Activated naive CD4-positive, alpha-beta T cell treated with Interleukin-2 at 50 U/mL for 16 hours (primary cell): ENCODE data around the gene CLEC4M.
"Not testable (repeated sequence)": the region's sequence is repeated elsewhere in the genome, so short reads cannot be mapped to it uniquely, and the experiment has no call there.

Experiments
- DNase-seq: peaks from one replicate; pipeline ENCODE4 v3.0.0-alpha.2; 2020

CLEC4M gene

DNA sequence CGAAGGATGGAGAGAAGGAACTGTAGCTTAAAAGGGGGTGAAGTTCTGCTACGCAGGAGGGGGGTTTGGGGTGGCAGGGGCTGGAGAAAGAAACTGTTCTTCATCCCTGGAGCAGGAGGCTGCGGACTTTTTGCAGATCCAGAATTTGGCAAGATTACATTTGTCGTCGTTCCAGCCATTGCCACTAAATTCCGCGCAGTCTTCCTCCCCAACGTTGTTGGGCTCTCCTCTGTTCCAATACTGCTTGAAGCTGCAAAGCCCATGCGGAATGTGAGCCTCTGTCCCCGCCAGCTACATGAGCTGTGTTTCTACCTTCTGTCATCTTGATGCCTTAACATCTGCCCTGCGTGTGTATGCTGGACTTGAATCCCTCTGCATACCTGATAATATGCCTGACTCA is 20.1 kb upstream of the CLEC4M start:
- no peak for DNase-seq

DNA sequence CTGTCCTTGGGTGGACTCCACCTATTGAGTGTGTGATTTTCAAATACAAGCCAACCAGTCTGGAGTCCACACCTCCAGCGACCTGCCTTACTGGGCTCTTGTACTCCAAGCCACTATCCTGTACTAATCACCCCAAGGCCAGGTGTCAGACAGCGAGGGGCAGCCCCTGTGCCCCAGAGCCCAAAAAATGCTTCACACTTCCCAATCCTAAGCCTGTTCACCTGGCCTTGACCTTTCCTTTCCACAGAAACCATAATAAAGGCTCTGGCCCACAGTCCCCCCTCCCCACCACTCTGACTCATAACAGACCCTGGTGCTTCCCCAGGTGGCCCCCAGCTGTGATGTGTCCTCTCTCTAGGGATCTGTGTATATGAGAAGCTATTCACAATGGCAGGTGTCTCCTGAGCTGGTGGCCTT is 19.6 kb upstream of the CLEC4M start:
- no peak for DNase-seq

GRCh38 chr19:7744199-7744786 is 18.8 kb upstream of the CLEC4M start:
- DNase-seq: no peak

GRCh38 chr19:7744871-7745650 is 18.0 kb upstream of the CLEC4M start:
- DNase-seq: no peak

DNA sequence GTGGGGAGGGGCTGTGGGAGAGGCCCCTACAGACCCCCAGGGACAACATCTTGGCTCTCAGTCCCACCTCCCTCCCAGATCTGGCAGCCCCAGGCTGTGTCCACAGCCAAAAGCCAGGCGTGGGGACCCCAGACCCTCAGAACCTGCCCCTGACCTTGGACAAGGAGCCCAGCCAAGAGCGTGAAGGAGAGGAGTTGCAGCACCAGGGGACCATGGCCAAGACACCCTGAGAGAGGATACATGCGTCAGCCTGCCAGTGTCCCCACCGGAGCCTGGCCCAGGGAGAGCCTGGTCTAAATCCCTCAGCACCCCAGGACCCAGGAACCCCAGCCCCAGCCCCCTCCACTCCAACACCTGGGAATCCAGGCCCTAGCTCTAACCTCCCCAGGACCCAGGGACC is 16.7 kb upstream of the CLEC4M start:
- DNase-seq: not testable (repeated sequence)

DNA sequence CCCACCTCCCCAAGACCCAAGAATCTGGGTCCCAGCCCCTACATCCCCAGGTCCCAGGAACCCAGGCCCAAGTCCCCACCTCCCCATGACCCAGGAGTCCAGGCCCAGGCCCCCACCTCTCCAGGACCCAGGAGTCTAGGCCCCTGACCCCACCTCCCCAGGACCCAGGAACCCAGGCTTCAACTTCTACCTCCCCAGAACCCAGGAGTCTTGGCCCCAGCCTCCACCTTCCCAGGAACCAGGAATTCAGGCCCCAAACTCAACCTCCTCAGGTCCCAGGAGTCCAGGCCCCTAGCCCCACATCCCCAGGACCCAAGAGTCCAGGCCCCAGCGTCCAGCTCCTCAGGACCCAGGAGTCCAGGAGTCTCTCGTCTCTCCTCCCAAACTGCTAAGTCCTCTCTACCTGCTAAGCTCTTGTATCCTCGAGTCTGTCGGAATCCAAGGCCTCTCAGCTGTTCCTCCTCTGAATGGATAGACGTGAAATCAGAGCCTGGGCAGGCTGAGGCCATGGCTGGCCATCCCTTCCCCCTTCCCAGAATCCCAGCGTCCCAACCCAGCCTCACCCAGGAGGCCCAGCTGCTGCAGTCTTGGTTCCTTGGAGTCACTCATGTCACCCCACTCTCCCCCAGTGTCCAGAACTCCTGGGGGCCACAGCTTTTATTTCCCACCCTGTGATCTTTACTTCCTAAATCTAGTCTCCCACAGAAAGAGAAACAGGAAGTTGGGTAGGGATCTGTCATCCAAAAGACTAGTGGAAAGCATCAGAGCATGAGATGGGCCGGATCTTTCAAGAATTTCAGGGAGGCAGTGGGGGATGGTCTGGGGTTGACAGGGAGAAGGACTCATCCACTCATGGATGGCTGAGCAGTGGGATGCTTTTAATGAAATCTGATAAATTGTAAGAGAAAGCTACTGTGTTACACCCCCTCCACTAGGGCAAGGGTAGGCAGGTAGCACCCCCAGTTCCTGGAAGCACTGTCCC is 15.8 kb upstream of the CLEC4M start, which contains the start of gene CD209:
Gene CD209, minus strand, starts transcription at position 632 of the 982 bp plus-strand sequence. Its CDS starts 23 bp downstream, at position 609.
- no peak for DNase-seq

GRCh38 chr19:7748171-7748570 is 14.9 kb upstream of the CLEC4M start:
- no peak for DNase-seq

GRCh38 chr19:7748756-7749155 is 14.3 kb upstream of the CLEC4M start:
- DNase-seq: no peak

GRCh38 chr19:7751157-7751783 is 11.8 kb upstream of the CLEC4M start:
- DNase-seq: peak; percentile 53

GRCh38 chr19:7756258-7756657 is 6.8 kb upstream of the CLEC4M start:
- no peak for DNase-seq

DNA sequence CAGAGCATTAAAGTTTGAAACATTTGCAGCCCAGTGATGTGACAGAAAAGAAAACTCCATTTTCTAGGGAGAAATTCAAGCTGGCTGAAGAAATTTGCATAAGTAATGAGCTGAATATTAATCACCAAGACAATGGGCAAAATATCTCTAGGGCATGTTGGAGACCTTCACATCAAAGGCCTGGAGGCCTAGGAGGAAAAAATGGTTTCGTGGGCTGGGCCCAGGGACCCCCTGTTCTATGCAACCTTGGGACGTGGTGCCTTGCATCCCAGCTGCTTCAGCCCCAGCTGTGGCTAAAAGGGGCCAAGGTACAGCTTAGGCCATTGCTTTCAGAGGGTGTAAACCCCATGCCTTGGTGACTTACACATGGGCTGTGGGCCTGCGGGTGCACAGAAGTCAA is 5.7 kb upstream of the CLEC4M start:
- DNase-seq: no peak

GRCh38 chr19:7759156-7759555 is 3.9 kb upstream of the CLEC4M start:
- no peak for DNase-seq

DNA sequence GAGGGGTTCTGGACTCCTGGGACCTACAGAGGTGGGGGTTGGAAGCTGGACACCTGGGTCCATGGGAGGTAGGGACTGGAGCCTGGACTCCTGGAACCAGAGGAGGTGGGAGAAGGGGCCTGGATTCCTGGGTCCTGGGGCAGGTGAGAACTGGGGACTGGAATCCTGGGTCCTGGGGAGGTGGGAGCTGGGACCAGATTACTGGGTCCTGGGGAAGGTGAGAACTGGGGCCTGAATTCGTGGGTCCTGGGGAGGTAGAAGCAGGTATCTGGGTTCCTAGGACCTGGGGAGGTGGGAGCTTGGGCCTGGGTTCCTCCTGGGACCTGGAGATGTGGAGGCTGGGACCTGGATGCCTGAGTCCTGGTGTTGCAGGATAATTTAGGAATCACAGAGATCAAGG is 653 bp downstream of the CLEC4M start:
- no peak for DNase-seq

GRCh38 chr19:7764157-7764556 is 1.1 kb downstream of the CLEC4M start:
- not testable (repeated sequence) for DNase-seq

GRCh38 chr19:7765043-7765442 is 2.0 kb downstream of the CLEC4M start:
- not testable (repeated sequence) for DNase-seq

GRCh38 chr19:7766535-7766934 is 3.5 kb downstream of the CLEC4M start:
- DNase-seq: no peak

- no peak for DNase-seq
Observed at GRCh38 chr19:7767487-7767886, 4.4 kb downstream of the CLEC4M start.

DNA sequence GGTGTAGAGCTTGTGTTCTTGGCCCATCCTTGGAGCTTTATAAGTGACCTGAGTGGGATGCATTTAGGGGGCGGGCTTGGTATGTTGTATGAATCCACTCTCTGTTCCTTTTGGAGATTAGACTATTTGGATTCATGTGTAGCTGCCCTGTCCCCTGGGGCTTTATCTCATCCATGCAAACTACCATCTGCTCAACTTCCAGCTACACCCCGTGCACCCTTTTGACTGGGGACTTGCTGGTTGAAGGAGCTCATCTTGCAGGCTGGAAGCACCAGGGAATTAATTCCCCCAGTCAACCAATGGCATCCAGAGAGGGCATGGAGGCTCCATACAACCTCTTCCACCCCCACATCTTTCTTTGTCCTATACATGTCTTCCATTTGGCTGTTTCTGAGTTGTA is 6.1 kb downstream of the CLEC4M start:
- no peak for DNase-seq

GRCh38 chr19:7771072-7771471 is 8.0 kb downstream of the CLEC4M start:
- DNase-seq: no peak

DNA sequence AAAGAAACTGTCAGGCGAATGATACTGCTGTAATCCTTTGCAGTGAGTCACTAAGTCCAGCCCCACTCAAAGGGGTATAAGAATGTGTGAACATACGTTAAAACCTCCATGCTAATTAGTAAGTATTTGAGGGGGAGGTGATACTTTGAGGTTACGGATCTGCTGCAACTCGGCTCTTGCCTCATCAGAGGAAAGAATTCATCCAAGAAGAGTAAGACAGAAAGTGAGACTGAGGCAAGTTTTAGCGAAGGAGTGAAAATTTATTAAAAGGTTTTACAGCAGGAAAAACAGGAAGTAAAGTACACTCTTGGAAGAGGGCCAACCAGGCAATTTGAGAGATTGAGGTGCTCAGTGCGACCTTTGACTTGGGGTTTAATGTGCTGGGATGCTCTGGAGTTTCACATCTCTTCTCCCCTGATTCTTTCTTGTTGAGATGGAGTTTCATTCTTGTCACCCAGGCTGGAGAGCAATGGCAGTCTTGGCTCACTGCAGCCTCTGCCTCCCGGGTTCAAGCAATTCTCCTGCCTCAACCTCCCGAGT is 9.8 kb downstream of the CLEC4M start:
- peak; percentile 35 for DNase-seq

- DNase-seq: no peak
Observed at GRCh38 chr19:7773841-7774240, 10.8 kb downstream of the CLEC4M start.

GRCh38 chr19:7775761-7776160 is 12.7 kb downstream of the CLEC4M start:
- DNase-seq: no peak

GRCh38 chr19:7778081-7778480 is 15.0 kb downstream of the CLEC4M start:
- no peak for DNase-seq
